Posterior cingulate gyrus (tissue), 11 donors: ENCODE measurements around the gene NEK11.

Experiments used
- DNase-seq, 10 donors: peaks; one replicate each; pipeline versions ENCODE4 v3.0.0 to v3.0.0-alpha.2; 2020 to 2021; ENCODE audit warnings: mixed read lengths in 3 of 10
- intact Hi-C: fragments of 100-400 bp; cut with DNase I; formaldehyde crosslinking; loops from one replicate; pipeline ENCODE4 v1.15.1; 2023

The NEK11 gene

DNA sequence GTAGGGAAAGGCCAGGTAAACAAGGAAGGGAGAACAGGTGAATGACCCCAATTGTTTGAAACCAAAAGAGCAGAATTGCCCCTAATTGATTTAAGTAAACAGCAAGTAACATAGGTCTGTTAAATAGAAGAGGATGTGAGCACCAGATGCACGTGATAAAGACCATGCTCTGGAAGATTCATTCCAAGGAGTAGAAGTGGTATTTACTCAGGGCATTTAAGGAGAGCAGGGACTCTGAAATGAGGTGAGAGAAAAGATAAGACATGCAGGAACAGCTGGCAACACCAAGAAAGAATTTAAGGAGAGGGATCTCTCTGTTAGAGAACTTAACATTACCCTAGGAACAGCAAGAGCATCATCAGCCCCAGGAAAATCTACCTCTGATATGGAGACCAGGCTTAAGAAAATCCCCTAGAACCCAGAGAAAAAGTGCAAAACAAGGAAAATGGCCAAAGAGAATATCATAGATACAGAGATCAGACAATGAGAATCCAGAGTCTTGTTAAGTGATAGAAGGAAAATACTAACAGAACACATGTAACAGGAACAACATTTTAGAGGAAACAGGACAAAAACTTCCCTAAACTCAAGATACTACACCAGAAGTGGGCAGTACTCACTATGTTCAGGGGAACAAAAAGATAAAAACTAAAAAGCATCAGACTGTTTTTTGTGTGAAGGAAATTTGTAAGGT lies 361.3 kb downstream of the NEK11 start:
- DNase-seq, result no peak
- intact Hi-C loops, result loop anchor here (10.0 kb wide), 1 partner anchor 493 kb away; the partner anchor contains the start of gene ATP2C1

- intact Hi-C loops, result loop anchor here (10.0 kb wide), 1 partner anchor 494 kb away; the partner anchor contains the start of gene ATP2C1
- no peak for DNase-seq
Measured at GRCh38 chr3:131388490-131388799, 361.8 kb downstream of the NEK11 start.

- intact Hi-C loops, result no loop called here
- no peak for DNase-seq
Measured at GRCh38 chr3:131390331-131390730, 363.7 kb downstream of the NEK11 start.

GRCh38 chr3:131393051-131393450 lies 366.4 kb downstream of the NEK11 start:
- no peak for DNase-seq
- intact Hi-C loops, result no loop called here

DNA sequence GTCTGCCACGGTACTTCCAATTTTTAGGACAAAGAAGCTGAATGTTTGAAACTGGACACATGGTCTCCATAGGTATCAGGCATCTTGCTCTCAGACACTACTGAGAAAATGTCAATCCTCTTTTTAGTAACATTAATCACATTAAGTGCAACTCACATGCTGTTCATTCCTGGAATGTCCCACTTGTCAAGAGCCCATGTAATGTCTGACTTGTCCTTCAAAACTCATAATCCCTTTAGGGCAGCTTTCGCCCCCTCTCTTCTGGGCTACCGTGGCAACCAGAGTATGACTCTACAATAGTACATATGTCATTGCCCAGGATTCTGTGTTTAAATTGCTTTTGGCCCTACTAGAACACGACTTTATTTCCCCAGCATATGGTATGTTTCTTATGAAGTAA lies 367.2 kb downstream of the NEK11 start:
- DNase-seq, result no peak
- intact Hi-C loops, result no loop called here

- intact Hi-C loops, result no loop called here
- no peak for DNase-seq
Measured at GRCh38 chr3:131394400-131394799, 367.7 kb downstream of the NEK11 start.

- no peak for DNase-seq
- intact Hi-C loops, result no loop called here
Measured at GRCh38 chr3:131396170-131396569, 369.5 kb downstream of the NEK11 start.

DNA sequence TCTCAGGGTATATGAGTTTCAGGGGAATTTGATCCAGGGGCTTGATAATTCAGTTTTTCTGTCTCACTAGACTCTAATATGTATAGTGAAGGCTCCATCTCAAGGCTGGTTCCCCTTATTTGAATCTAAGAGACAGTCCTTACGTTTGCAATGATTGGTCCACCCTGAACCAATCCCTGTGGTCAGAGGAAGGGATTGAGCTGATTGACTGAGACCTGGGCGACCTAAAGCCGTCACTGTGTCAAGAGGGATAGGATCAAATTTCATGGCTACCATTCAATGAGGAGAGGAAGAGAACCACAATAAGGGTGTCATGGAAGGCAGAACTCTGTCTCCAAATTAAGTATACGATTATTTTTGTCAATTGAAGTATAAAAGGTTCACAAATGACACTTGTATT lies 371.2 kb downstream of the NEK11 start:
- DNase-seq, result no peak

More for the DNA sequence above, 371.2 kb downstream of the NEK11 start:
- intact Hi-C loops, result no loop called here
